SK-N-SH (cell line): Measurements from ENCODE around the gene ZNF280C. TPM values are rescaled to one million over a fixed set of nuclear protein-coding genes. Genes with fewer than 3 reads are reported as not detected.

ENCODE experiments used
- CTCF ChIA-PET: fragments of 300-600, 350-600 bp; formaldehyde crosslinking; extraction: SDS; loops from one replicate; lab custom pipeline; 2021; lab: Yijun Ruan, JAX
- POLR2A ChIA-PET: fragments of 350-600 bp; sonication (Branson Sonifier 250); formaldehyde crosslinking; extraction: SDS; loops from one replicate; lab custom pipeline; 2020; ENCODE audit warnings: antibody characterized with exemption, inconsistent platforms; lab: Yijun Ruan, JAX
- DNase-seq: peaks from one replicate; pipeline ENCODE4 v3.0.0; 2012
- H2AFZ ChIP-seq: fragments of 200-600 bp; sonication (generic); 2 replicates; pipeline ENCODE4 v1.8.1; 2016; ENCODE audit warnings: antibody characterized with exemption, mild to moderate bottlenecking, low read depth
- H3F3A ChIP-seq: fragments of 200-600 bp; sonication (generic); replicated peaks from 2 replicates; pipeline ENCODE3; 2016; ENCODE audit warnings: antibody characterized with exemption, mild to moderate bottlenecking; ENCODE audit not compliant: insufficient read depth
- H3K27ac ChIP-seq, 2 experiments: fragments of 200-500 bp in 1 of 2; fragments of 200-600 bp in 1 of 2; sonication (Bioruptor generic) in 1 of 2; sonication (generic), shearing (Covaris generic) in 1 of 2; 2 replicates each; pipeline versions ENCODE4 v1.5.1 to v1.6.1; 2014 to 2016; ENCODE audit warnings: low read depth in 2 of 2, inconsistent platforms in 1 of 2, low read length in 1 of 2, mild to moderate bottlenecking in 1 of 2, mixed read lengths in 1 of 2
- H3K27me3 ChIP-seq: fragments of 200-600 bp; sonication (generic), shearing (Covaris generic); 2 replicates; pipeline ENCODE4 v1.6.1; 2016; ENCODE audit warnings: mixed run types; ENCODE audit not compliant: insufficient read depth
- H3K36me3 ChIP-seq, 2 experiments: fragments of 200-500 bp in 1 of 2; fragments of 200-600 bp in 1 of 2; sonication (Bioruptor generic) in 1 of 2; sonication (generic) in 1 of 2; replicated peaks in 1 of 2; 2 replicates each; pipeline versions ENCODE3 to v1.5.1; 2014 to 2016; ENCODE audit warnings: low read length in 1 of 2, mild to moderate bottlenecking in 1 of 2; ENCODE audit not compliant: insufficient read depth in 2 of 2, control insufficient read depth in 1 of 2
- H3K4me1 ChIP-seq, 2 experiments: fragments of 200-500 bp in 1 of 2; fragments of 200-600 bp in 1 of 2; sonication (Bioruptor generic) in 1 of 2; sonication (generic), shearing (Covaris generic) in 1 of 2; 2 replicates each; pipeline versions ENCODE4 v1.5.1 to v1.6.1; 2014 to 2016; ENCODE audit warnings: low read depth in 1 of 2, low read length in 1 of 2, mixed run types in 1 of 2; ENCODE audit not compliant: insufficient read depth in 2 of 2, control insufficient read depth in 1 of 2
- H3K4me2 ChIP-seq: fragments of 200-600 bp; sonication (generic), shearing (Covaris generic); 2 replicates; pipeline ENCODE4 v1.6.1; 2017; ENCODE audit warnings: mixed run types
- H3K4me3 ChIP-seq, 2 experiments: fragments of 200-500 bp in 1 of 2; fragments of 200-600 bp in 1 of 2; sonication (Bioruptor generic) in 1 of 2; sonication (generic), shearing (Covaris generic) in 1 of 2; 2 replicates each; pipeline versions ENCODE4 v1.5.1 to v1.8.1; 2014 to 2016; ENCODE audit warnings: low read depth in 2 of 2, inconsistent platforms in 1 of 2, low read length in 1 of 2, mild to moderate bottlenecking in 1 of 2, mixed read lengths in 1 of 2, moderate library complexity in 1 of 2
- H3K79me2 ChIP-seq: fragments of 200-600 bp; sonication (generic); 2 replicates; pipeline ENCODE4 v1.8.1; 2017; ENCODE audit warnings: mild to moderate bottlenecking; ENCODE audit not compliant: insufficient read depth
- H3K9ac ChIP-seq: fragments of 200-600 bp; sonication (generic); 2 replicates; pipeline ENCODE4 v1.6.1; 2017; ENCODE audit warnings: mixed run types
- H3K9me2 ChIP-seq: fragments of 200-600 bp; sonication (generic); 2 replicates; pipeline ENCODE4 v1.6.1; 2017; ENCODE audit warnings: mixed run types
- H3K9me3 ChIP-seq: fragments of 200-600 bp; sonication (generic); 2 replicates; pipeline ENCODE4 v1.6.1; 2017; ENCODE audit warnings: mixed run types, mild to moderate bottlenecking, moderate library complexity
- H4K20me1 ChIP-seq: fragments of 200-600 bp; sonication (generic); 2 replicates; pipeline ENCODE4 v1.6.1; 2017; ENCODE audit warnings: mild to moderate bottlenecking, mixed run types; ENCODE audit not compliant: insufficient read depth
- CHD2 ChIP-seq: fragments of 150-350 bp; IDR thresholded peaks from 2 replicates; pipeline ENCODE4 v1.6.1; 2018; ENCODE audit warnings: low read length; ENCODE audit not compliant: partially characterized antibody
- ELF1 ChIP-seq: IDR thresholded peaks from 2 replicates; pipeline ENCODE4 v1.4.0; 2012
- EP300 ChIP-seq, 2 experiments: IDR thresholded peaks; 2 replicates each; pipeline versions ENCODE4 v1.4.0 to v1.6.1; 2012; ENCODE audit warnings: borderline replicate concordance in 1 of 2, low read depth in 1 of 2, low read length in 1 of 2
- EZH2phosphoT487 ChIP-seq: fragments of 200-600 bp; sonication (generic); IDR thresholded peaks from 2 replicates; pipeline ENCODE4 v1.6.1; 2017; ENCODE audit warnings: low read depth, mixed run types, mild to moderate bottlenecking, antibody characterized with exemption, moderate library complexity, borderline replicate concordance
- FOXJ3 ChIP-seq: sonication (generic); formaldehyde crosslinking; IDR thresholded peaks from 2 replicates; pipeline ENCODE4 v1.5.1; 2020; ENCODE audit warnings: mild to moderate bottlenecking, missing genetic modification reagents
- IRF3 ChIP-seq: fragments of 150-350 bp; IDR thresholded peaks from 2 replicates; pipeline ENCODE4 v1.6.1; 2016; ENCODE audit warnings: mild to moderate bottlenecking, low read depth, low read length
- JUND ChIP-seq: IDR thresholded peaks from 2 replicates; pipeline ENCODE4 v1.4.0; 2012
- MEF2A ChIP-seq: IDR thresholded peaks from 2 replicates; pipeline ENCODE4 v1.4.0; 2012; ENCODE audit warnings: low read depth, borderline replicate concordance
- MXI1 ChIP-seq: IDR thresholded peaks from 2 replicates; pipeline ENCODE4 v1.6.1; 2012; ENCODE audit warnings: mild to moderate bottlenecking, low read depth, low read length, improper control_type of control experiment
- PBX3 ChIP-seq: IDR thresholded peaks from 2 replicates; pipeline ENCODE4; 2012
- POLR2AphosphoS5 ChIP-seq: IDR thresholded peaks from 2 replicates; pipeline ENCODE4 v1.6.1; 2012; ENCODE audit warnings: low read depth, low read length
- RCOR1 ChIP-seq: fragments of 150-350 bp; IDR thresholded peaks from 2 replicates; pipeline ENCODE4 v1.6.1; 2017; ENCODE audit warnings: antibody characterized with exemption, low read length
- REST ChIP-seq: IDR thresholded peaks from 2 replicates; pipeline ENCODE4 v1.6.1; 2012; ENCODE audit warnings: mild to moderate bottlenecking, low read depth, low read length, moderate library complexity
- TAF1 ChIP-seq: IDR thresholded peaks from 2 replicates; pipeline ENCODE4 v1.6.1; 2012; ENCODE audit warnings: low read depth, mild to moderate bottlenecking, low read length, moderate library complexity, borderline replicate concordance
- TEAD4 ChIP-seq: IDR thresholded peaks from 2 replicates; pipeline ENCODE4 v1.4.0; 2012; ENCODE audit warnings: mild to moderate bottlenecking, borderline replicate concordance; ENCODE audit not compliant: insufficient read depth
- USF1 ChIP-seq: IDR thresholded peaks from 2 replicates; pipeline ENCODE4 v1.4.0; 2012; ENCODE audit warnings: low read depth, borderline replicate concordance
- WGBS: methylation state at CpG from one replicate; pipeline ENCODE4 v1.1.6; 2017; ENCODE audit warnings: low lambda C conversion rate; 5-methylcytosine and 5-hydroxymethylcytosine counted together
- polyA plus RNA-seq, 3 experiments: library from polyadenylated mRNA; depleted of rRNA; stranded (reverse); fragments of >200 nt; gene quantifications; 2 replicates each; pipeline ENCODE4 v1.2.3, GENCODE V29; 2012

The ZNF280C gene
- polyA plus RNA-seq, 1 of the 3 experiments (the other 2 are of a cell fraction): 2.7 TPM

- POLR2A ChIA-PET: no interaction called here
- CTCF ChIA-PET: no interaction called here
- Histone ChIP-seq H3K27me3 (no peaks in the 10 kb centered on the region), H3K4me3 (no peak overlapping the region), H3K4me1 (no peaks in the 10 kb centered on the region; a peak in 2 of 4 replicates), H4K20me1 (no peaks in the 10 kb centered on the region), H3K4me2 (no peak overlapping the region), H3F3A (no peaks in the 10 kb centered on the region), H3K36me3 (peaks cover 0 to 9% of the 10 kb centered on the region in 2 experiments), H3K27ac (no peak overlapping the region), H3K79me2 (peaks cover 41% of the 10 kb centered on the region), H3K9me2 (no peaks in the 10 kb centered on the region), H3K9ac (no peak overlapping the region), H3K9me3 (no peaks in the 10 kb centered on the region), H2AFZ (no peak overlapping the region)
- TF ChIP-seq FOXJ3 (CRISPR knock-in tag) (no peak), TAF1 (no peak), MEF2A (no peak), MXI1 (no peak), REST (no peak), ELF1 (no peak), EP300 (IDR thresholded peaks at IDR 0.05; ENCODE audit: borderline replicate concordance in 1 of 2, low read depth in 1 of 2, low read length in 1 of 2) (no peak), POLR2AphosphoS5 (no peak), RCOR1 (no peak), PBX3 (no peak), JUND (no peak), TEAD4 (no peak), CHD2 (no peak), IRF3 (no peak), EZH2phosphoT487 (no peak), USF1 (no peak)
- 53% methylated on average over 2 of the region's 2 CpGs for WGBS
- no peak for DNase-seq
Measured at GRCh38 chrX:130260316-130260715, 8.4 kb downstream of the ZNF280C start.
